DOHH2 (cell line): ENCODE measurements around the gene ECD.

Experiments used
- CTCF ChIP-seq: fragments of 200-600 bp; sonication (generic); IDR thresholded peaks from one replicate; pipeline ENCODE4 v1.5.1; 2014; ENCODE audit warnings: antibody characterized with exemption, mild to moderate bottlenecking, low read depth, low read length; ENCODE audit not compliant: poor library complexity, severe bottlenecking
- EZH2phosphoT487 ChIP-seq: fragments of 200-600 bp; sonication (generic); IDR thresholded peaks from 2 replicates; pipeline ENCODE4 v1.6.1; 2017; ENCODE audit warnings: borderline replicate concordance, mild to moderate bottlenecking, antibody characterized with exemption, low read length, moderate library complexity, mixed read lengths

- TF ChIP-seq CTCF (no peak), EZH2phosphoT487 (no peak)
Measured at GRCh38 chr10:73215749-73216148, 47.9 kb upstream of the ECD start.
